ENCODE results near the gene PDE4B. TPM values are rescaled to one million over a fixed set of nuclear protein-coding genes. Genes with fewer than 3 reads are reported as not detected.

The PDE4B gene
- total and polyA plus RNA-seq, 2 of the 13 experiments (the other 11 are each of a cell fraction or from before 2014, with no cell fraction given) = not detected

DNA sequence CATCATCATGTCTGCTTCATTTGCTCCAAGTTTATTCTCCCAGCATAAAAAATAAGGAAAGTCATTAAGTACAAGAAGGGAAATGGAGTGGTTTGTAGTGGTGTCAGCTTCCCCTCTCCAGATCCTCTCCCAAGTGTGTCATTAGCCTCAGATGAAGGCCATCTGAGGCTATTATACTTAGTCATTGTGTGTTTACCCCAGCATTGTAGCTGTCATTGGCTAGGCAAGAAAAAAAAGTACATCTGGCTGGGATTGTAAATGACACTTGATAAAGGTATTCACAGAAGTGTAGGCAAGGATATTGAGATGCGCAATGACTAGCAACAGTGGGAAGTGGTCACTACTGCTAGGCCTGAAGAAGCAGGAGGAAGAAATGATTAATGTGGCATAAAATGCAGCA lies 424.3 kb downstream of the PDE4B start:
- Histone ChIP-seq H3K4me1 (ENCODE audit: insufficient read depth, low read length) (no peaks in the 10 kb centered on the region), H3K4me2 (ENCODE audit: low read depth, low read length) (no peak overlapping the region), H3K27me3 (ENCODE audit: control insufficient read depth in 1 of 2, insufficient read depth in 2 of 2, low read length in 2 of 2) (no peaks in the 10 kb centered on the region), H3K9me3 (ENCODE audit: low read length) (peaks cover 12% of the 10 kb centered on the region), H2AFZ (ENCODE audit: low read length) (no peak overlapping the region), H3K9ac (ENCODE audit: insufficient read depth, low read depth, low read length) (no peak overlapping the region), H3K27ac (ENCODE audit: extremely low read length, insufficient read depth, low read length) (no peak overlapping the region), H3K36me3 (replicated peaks in 1 of 2; ENCODE audit: control insufficient read depth in 1 of 2, insufficient read depth in 2 of 2, low read length in 2 of 2) (no peaks in the 10 kb centered on the region), H4K20me1 (ENCODE audit: insufficient read depth, low read length) (no peaks in the 10 kb centered on the region), H3K79me2 (ENCODE audit: insufficient read depth, low read length) (no peaks in the 10 kb centered on the region), H3K4me3 (replicated peaks in 1 of 3; ENCODE audit: insufficient read depth in 1 of 3, low read depth in 2 of 3, low read length in 3 of 3) (no peak overlapping the region)
- ChIA-PET POLR2A (no interaction called here), CTCF (ENCODE audit: low intra/inter-chr PET ratio, low total read pairs) (no interaction called here)
- FAIRE-seq (no peak), DNase-seq (ENCODE audit: low spot score) (no peak), ATAC-seq (no peak)
- in situ Hi-C loops (cut with HindIII; ENCODE audit: extremely low pct_ligation_motif_present, low pct_unique_long_range_greater_than_20kb) (no loop called here), intact Hi-C loops (cut with micrococcal nuclease; ENCODE audit: unreplicated experiment) (no loop called here)
- BruUV-seq (replicated peaks) = no TSS peak
- WGBS (ENCODE audit: low lambda C conversion rate) = 93% methylated on average over 1 of the region's 1 CpG
- TF ChIP-seq, protein P1, sequence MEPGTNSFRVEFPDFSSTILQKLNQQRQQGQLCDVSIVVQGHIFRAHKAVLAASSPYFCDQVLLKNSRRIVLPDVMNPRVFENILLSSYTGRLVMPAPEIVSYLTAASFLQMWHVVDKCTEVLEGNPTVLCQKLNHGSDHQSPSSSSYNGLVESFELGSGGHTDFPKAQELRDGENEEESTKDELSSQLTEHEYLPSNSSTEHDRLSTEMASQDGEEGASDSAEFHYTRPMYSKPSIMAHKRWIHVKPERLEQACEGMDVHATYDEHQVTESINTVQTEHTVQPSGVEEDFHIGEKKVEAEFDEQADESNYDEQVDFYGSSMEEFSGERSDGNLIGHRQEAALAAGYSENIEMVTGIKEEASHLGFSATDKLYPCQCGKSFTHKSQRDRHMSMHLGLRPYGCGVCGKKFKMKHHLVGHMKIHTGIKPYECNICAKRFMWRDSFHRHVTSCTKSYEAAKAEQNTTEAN (CRISPR knock-in tag; conservative IDR thresholded peaks at IDR 0.05) = no peak
- TF ChIP-seq NONO (IDR thresholded peaks at IDR 0.05) (no peak), NONO (CRISPR knock-in tag; conservative IDR thresholded peaks at IDR 0.05) (no peak), ZNF326 (CRISPR knock-in tag; IDR thresholded peaks at IDR 0.05; ENCODE audit: borderline replicate concordance) (no peak), HINFP (CRISPR knock-in tag; IDR thresholded peaks at IDR 0.05; ENCODE audit: low read depth) (no peak), ARHGAP35 (CRISPR knock-in tag; IDR thresholded peaks at IDR 0.05; ENCODE audit: borderline replicate concordance) (no peak), MEIS2 (CRISPR knock-in tag; IDR thresholded peaks at IDR 0.05) (no peak), ZEB1 (IDR thresholded peaks at IDR 0.05; ENCODE audit: insufficient replicate concordance, low read depth) (no peak), YY1 (IDR thresholded peaks at IDR 0.05; ENCODE audit: insufficient read depth, insufficient replicate concordance, low read depth, low read length) (no peak), TEAD2 (CRISPR knock-in tag; IDR thresholded peaks at IDR 0.05) (no peak), ZNF441 (CRISPR knock-in tag; IDR thresholded peaks at IDR 0.05; ENCODE audit: borderline replicate concordance) (no peak), ZFP91 (CRISPR knock-in tag; IDR thresholded peaks at IDR 0.05; ENCODE audit: borderline replicate concordance) (no peak), HOXD1 (CRISPR knock-in tag; IDR thresholded peaks at IDR 0.05) (no peak), JUND (CRISPR knock-in tag; IDR thresholded peaks at IDR 0.05) (no peak), HDAC6 (IDR thresholded peaks at IDR 0.05; ENCODE audit: low read depth, low read length) (no peak), SOX6 (IDR thresholded peaks at IDR 0.05) (no peak), SOX6 (CRISPR knock-in tag; IDR thresholded peaks at IDR 0.05) (no peak), ZNF747 (CRISPR knock-in tag; IDR thresholded peaks at IDR 0.05; ENCODE audit: borderline replicate concordance) (no peak)
- TF ChIP-seq, protein P2, sequence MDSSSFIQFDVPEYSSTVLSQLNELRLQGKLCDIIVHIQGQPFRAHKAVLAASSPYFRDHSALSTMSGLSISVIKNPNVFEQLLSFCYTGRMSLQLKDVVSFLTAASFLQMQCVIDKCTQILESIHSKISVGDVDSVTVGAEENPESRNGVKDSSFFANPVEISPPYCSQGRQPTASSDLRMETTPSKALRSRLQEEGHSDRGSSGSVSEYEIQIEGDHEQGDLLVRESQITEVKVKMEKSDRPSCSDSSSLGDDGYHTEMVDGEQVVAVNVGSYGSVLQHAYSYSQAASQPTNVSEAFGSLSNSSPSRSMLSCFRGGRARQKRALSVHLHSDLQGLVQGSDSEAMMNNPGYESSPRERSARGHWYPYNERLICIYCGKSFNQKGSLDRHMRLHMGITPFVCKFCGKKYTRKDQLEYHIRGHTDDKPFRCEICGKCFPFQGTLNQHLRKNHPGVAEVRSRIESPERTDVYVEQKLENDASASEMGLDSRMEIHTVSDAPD (CRISPR knock-in tag; IDR thresholded peaks at IDR 0.05) = no peak
- TF ChIP-seq, protein P3, sequence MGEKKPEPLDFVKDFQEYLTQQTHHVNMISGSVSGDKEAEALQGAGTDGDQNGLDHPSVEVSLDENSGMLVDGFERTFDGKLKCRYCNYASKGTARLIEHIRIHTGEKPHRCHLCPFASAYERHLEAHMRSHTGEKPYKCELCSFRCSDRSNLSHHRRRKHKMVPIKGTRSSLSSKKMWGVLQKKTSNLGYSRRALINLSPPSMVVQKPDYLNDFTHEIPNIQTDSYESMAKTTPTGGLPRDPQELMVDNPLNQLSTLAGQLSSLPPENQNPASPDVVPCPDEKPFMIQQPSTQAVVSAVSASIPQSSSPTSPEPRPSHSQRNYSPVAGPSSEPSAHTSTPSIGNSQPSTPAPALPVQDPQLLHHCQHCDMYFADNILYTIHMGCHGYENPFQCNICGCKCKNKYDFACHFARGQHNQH (CRISPR knock-in tag; IDR thresholded peaks at IDR 0.05) = no peak

All from HepG2 (cell line).